NB4 (cell line): Measurements from ENCODE around the gene SHISAL1.

Experiments used
- DNase-seq: peaks from one replicate; pipeline ENCODE4 v3.0.0; 2010; ENCODE audit warnings: low read depth
- H3K4me3 ChIP-seq: one replicate; pipeline ENCODE4 v1.5.1; 2011; ENCODE audit warnings: mild to moderate bottlenecking, low read depth, low read length, moderate library complexity
- CTCF ChIP-seq: IDR thresholded peaks from one replicate; pipeline ENCODE4 v1.5.1; 2012; ENCODE audit warnings: low read depth, low read length
- MAX ChIP-seq: IDR thresholded peaks from 2 replicates; pipeline ENCODE4 v1.6.1; 2011; ENCODE audit warnings: low read depth, low read length
- MYC ChIP-seq: IDR thresholded peaks from 2 replicates; pipeline ENCODE4 v1.6.1; 2011; ENCODE audit warnings: low read depth, low read length
- POLR2A ChIP-seq: IDR thresholded peaks from 2 replicates; pipeline ENCODE4 v1.6.1; 2011; ENCODE audit warnings: mild to moderate bottlenecking; ENCODE audit not compliant: insufficient read length; ENCODE audit errors: extremely low read depth

SHISAL1 gene

DNA sequence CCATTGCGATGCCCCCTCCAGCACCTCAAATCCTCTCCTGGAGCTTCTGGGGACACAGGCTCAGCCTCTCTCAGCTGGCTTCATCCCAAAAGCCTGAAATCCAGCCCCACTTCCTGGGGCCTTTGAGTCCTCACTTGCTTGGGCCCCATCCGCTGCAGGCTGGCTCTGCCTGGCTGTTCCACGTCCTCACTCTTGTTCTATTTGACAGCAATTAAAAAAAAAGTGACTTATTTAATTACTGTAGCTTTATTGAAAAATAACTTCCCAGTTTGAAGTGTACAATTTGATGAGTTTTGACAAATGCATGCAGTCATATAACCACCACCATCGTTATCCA lies 104.8 kb downstream of the SHISAL1 start:
- no peak for DNase-seq
- TF ChIP-seq MYC (no peak), POLR2A (no peak), MAX (no peak)
- H3K4me3 ChIP-seq = no peak overlapping the region

DNA sequence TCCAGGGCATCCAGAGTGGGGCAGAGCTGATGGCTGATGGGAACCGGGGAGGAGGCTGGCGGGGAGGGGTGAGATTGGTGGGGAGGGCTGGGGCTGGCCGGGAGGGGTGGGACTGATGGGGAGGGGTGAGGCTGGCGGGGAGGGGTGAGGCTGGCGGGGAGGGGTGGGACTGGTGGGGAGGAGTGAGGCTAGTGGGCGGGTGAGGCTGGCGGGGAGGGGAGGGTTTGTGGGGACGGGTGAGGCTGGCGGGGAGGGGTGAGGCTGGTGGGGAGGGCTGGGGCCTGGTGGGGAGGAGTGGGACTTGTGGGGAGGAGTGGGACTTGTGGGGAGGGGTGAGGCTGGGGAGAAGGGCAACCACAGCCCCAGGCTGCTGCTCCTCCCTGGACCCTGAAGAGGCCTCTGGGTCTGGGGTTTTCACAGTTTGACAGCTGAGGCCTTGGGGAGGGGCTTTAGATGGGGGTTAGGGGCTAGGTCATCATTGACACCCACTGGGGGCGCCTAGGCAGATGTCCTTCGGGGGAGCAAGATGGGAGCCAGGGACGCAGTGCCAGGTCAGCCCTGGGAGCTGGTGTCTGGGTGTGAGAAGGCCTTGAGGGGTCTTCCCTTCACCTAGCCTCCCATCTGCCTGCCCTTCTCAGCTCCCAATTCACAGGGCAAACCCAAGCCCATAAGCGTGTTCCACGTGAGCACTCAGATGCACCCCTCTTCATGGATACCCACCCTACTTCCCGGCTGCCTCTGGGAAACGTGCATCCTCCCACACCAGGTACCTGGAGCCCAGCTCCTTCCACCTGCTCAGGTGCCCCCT lies 105.4 kb downstream of the SHISAL1 start:
- TF ChIP-seq POLR2A = no peak
- no peak for TF ChIP-seq CTCF
- TF ChIP-seq MYC = no peak
- TF ChIP-seq MAX = no peak
- H3K4me3 ChIP-seq = no peak overlapping the region
- DNase-seq = no peak

DNA sequence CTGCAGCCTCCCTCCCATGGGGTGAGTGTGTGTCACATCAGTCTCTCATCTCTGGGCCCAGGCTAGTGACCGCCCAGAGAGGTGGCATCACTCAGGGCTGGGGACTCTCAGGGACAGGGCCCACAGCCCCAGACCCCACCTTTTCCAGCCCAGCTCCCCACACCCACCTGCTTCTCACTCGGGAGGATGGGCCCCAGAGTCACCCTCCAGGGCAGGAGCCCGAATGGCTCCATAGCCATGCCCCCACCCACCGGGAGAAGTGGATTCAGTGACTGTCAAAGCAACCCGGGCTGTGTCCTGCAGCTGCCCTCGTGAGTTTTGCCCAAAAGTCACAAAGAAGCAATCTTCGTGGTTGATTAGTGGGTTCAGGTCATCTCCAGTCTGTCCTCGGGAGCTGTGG lies 106.1 kb downstream of the SHISAL1 start:
- no peak for DNase-seq
- H3K4me3 ChIP-seq = no peak overlapping the region

GRCh38 chr22:44206330-44206645 lies 106.5 kb downstream of the SHISAL1 start:
- H3K4me3 ChIP-seq = no peak overlapping the region
- DNase-seq = no peak
- TF ChIP-seq CTCF = no peak

More for the DNA sequence above, 106.1 kb downstream of the SHISAL1 start:
- no peak for TF ChIP-seq CTCF
- no peak for TF ChIP-seq MYC
- no peak for TF ChIP-seq POLR2A
- TF ChIP-seq MAX = no peak

- H3K4me3 ChIP-seq = no peak overlapping the region
- DNase-seq = no peak
- TF ChIP-seq MAX = no peak
- TF ChIP-seq CTCF = no peak
- TF ChIP-seq MYC = no peak
- no peak for TF ChIP-seq POLR2A
These were observed 107.0 kb downstream of the SHISAL1 start for GRCh38 chr22:44205516-44206329.

DNA sequence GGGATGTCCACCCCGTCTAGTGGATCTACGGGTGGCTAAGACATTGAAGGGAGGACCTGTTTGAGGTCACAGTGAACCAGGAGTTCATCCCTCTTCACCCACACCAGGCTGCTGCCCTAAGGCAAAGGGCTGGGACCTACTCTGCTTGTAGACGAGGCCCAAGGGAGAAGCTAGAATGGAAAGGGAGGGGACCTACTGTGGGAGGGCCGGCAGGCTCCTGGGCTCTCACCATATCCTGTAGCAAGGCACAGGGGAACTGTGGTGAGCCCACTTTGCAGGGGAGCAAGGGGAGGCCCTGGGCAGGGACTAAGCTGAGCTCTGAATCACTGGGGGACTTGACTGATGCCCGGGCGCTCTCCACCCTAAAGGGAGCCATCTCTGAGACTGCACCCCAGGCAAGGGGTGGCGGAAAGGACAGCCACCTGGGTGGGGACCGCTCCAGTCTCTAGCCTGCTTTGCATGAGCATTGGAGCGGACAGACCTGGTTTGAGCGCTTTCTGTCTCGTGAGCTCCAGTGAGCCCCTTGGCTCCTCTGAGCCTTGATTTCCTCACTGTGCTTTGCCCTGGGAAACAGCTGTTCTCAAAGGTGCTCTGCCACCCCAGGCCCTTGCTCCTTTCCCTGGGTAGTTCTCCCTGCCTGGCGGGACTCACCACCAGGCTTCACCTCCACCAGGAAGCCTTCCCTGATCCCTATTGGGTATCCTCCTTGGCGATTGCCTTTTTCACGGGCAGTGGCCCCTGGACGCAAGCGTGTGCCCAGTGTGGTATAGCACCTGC lies 107.8 kb downstream of the SHISAL1 start:
- TF ChIP-seq MAX = no peak
- TF ChIP-seq CTCF = no peak
- TF ChIP-seq MYC = no peak
- no peak for TF ChIP-seq POLR2A
- peak; percentile 47 for DNase-seq
- H3K4me3 ChIP-seq = no peak overlapping the region
